ENCODE data around the gene PIGA. TPM values are rescaled to one million over a fixed set of nuclear protein-coding genes. Genes with fewer than 3 reads are reported as not detected.

The PIGA gene
- total RNA-seq, 1 donor from 2014 or later = 54.6 TPM

GRCh38 chrX:15301924-15302323 is 33.4 kb downstream of the PIGA start:
- DNase-seq (ENCODE audit: low spot score in 2 of 2) = peak; percentile 27 to 69
- H3K27me3 ChIP-seq = no peaks in the 10 kb centered on the region
- no peak overlapping the region for H3K27ac ChIP-seq
- intact Hi-C loops (cut with DNase I) = loop anchor here (5.0 kb wide), 1 partner anchor 165 kb away; no protein-coding TSS in a partner anchor
- no peak overlapping the region for H3K4me3 ChIP-seq
- no peaks in the 10 kb centered on the region for H3K36me3 ChIP-seq
- no peaks in the 10 kb centered on the region for H3K4me1 ChIP-seq
- no peak for TF ChIP-seq CTCF (IDR thresholded peaks at IDR 0.05)
- H3K9me3 ChIP-seq = no peaks in the 10 kb centered on the region

- Histone ChIP-seq H3K9me3 (no peaks in the 10 kb centered on the region), H3K27ac (no peak overlapping the region), H3K4me3 (no peak overlapping the region), H3K4me1 (no peaks in the 10 kb centered on the region), H3K36me3 (no peaks in the 10 kb centered on the region), H3K27me3 (no peaks in the 10 kb centered on the region)
- intact Hi-C loops (cut with DNase I) = loop anchor here (5.0 kb wide), 1 partner anchor 167 kb away; no protein-coding TSS in a partner anchor
- DNase-seq (ENCODE audit: low spot score in 2 of 2) = no peak
- peak; percentile 8 to 49 (median 33) for TF ChIP-seq CTCF (IDR thresholded peaks at IDR 0.05)
Measured at GRCh38 chrX:15299941-15300851, 35.1 kb downstream of the PIGA start.

- Histone ChIP-seq H3K27me3 (no peaks in the 10 kb centered on the region), H3K9me3 (no peaks in the 10 kb centered on the region), H3K36me3 (no peaks in the 10 kb centered on the region), H3K4me1 (no peaks in the 10 kb centered on the region), H3K27ac (no peak overlapping the region), H3K4me3 (no peak overlapping the region)
- intact Hi-C loops (cut with DNase I) = no loop called here
- no peak for DNase-seq (ENCODE audit: low spot score in 2 of 2)
- no peak for TF ChIP-seq CTCF (IDR thresholded peaks at IDR 0.05)
Measured at GRCh38 chrX:15298780-15299179, 36.5 kb downstream of the PIGA start.

- H3K9me3 ChIP-seq = no peaks in the 10 kb centered on the region
- H3K36me3 ChIP-seq = no peaks in the 10 kb centered on the region
- no peak overlapping the region for H3K4me3 ChIP-seq
- no peak for DNase-seq (ENCODE audit: low spot score in 2 of 2)
- no peaks in the 10 kb centered on the region for H3K4me1 ChIP-seq
- no peaks in the 10 kb centered on the region for H3K27me3 ChIP-seq
- TF ChIP-seq CTCF (IDR thresholded peaks at IDR 0.05) = no peak
- H3K27ac ChIP-seq = no peak overlapping the region
- intact Hi-C loops (cut with DNase I) = no loop called here
Measured at GRCh38 chrX:15298201-15298600, 37.1 kb downstream of the PIGA start.

- no peaks in the 10 kb centered on the region for H3K27me3 ChIP-seq
- intact Hi-C loops (cut with DNase I) = no loop called here
- H3K9me3 ChIP-seq = no peaks in the 10 kb centered on the region
- H3K27ac ChIP-seq = no peak overlapping the region
- no peak for TF ChIP-seq CTCF (IDR thresholded peaks at IDR 0.05)
- H3K36me3 ChIP-seq = no peaks in the 10 kb centered on the region
- DNase-seq (ENCODE audit: low spot score in 2 of 2) = no peak
- H3K4me3 ChIP-seq = no peak overlapping the region
- no peaks in the 10 kb centered on the region for H3K4me1 ChIP-seq
Measured at GRCh38 chrX:15293451-15293850, 41.9 kb downstream of the PIGA start.
